Uterus (tissue), 2 donors: ENCODE data around the gene CELSR1.

ENCODE experiments used
- CTCF ChIP-seq, 4 experiments: fragments of 200-600 bp in 2 of 4; fragments of 450-650 bp in 2 of 4; sonication (generic) in 2 of 4; IDR thresholded peaks; one replicate each; pipeline ENCODE4 v1.5.1; 2016 to 2019; ENCODE audit warnings: antibody characterized with exemption in 4 of 4, mild to moderate bottlenecking in 2 of 4, moderate library complexity in 1 of 4
- POLR2A ChIP-seq, 2 donors: fragments of 450-650 bp; IDR thresholded peaks; one replicate each; pipeline ENCODE4 v1.6.1; 2016; ENCODE audit warnings: antibody characterized with exemption in 2 of 2, mild to moderate bottlenecking in 1 of 2, moderate library complexity in 1 of 2

DNA sequence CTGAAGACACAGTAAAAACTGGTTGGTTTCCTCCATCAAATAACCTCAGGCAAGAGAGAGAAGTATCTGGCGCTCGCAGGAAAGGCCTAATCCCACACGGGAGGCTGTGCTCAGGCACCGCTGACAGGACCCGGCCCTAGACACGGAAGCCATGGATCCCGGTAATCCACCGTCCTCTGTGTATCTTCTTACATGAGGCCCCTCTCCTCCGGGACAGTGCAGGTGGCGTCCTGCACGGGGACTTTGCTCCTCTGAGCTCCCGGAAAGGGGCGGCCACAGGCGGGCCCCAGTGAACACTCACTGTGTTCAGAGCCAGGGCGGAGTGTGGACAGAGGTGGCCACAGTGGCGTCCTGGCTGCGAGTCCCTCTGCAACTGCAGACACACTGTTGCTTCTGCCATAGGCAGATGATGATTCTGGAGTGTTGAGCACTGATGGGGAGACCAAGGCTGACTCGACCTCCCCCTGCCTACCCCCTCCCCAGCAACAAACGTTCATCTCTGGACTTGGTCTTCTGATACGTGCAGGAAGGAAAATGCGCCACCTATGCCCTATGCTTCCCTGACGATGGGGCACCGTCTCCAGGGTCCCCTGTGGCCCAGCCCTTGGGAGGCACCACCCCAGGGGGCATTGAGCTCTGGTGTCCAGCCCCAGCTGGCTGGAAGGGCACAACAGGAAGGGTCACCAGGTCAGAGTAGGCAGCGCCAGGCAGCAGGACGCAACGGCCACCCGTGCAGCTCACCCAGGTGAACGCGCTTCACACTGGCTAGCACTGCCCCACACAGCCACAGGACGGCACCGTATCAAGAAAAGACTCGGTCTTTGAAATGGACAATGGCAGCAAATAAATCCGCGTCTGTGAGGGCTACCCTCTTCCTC is 106.2 kb downstream of the CELSR1 start:
- TF ChIP-seq CTCF (IDR thresholded peaks at IDR 0.05) (no peak), POLR2A (IDR thresholded peaks at IDR 0.05) (no peak)
